GM19468 (cell line): ENCODE results near the gene RNF41.

Experiments
- ATAC-seq: cut with Tn5 transposase; IDR thresholded peaks from one replicate; pipeline ENCODE4 v1.9.1; 2021; ENCODE audit warnings: mild to moderate bottlenecking, moderate library complexity, moderate number of reproducible peaks; ENCODE audit not compliant: unreplicated experiment; ENCODE audit errors: extremely low read depth

RNF41 gene

GRCh38 chr12:56247923-56248322, 26.2 kb upstream of the RNF41 start:
- ATAC-seq, result no peak

GRCh38 chr12:56244494-56244893, 22.8 kb upstream of the RNF41 start:
- no peak for ATAC-seq

GRCh38 chr12:56243731-56244181, 22.0 kb upstream of the RNF41 start:
- no peak for ATAC-seq

GRCh38 chr12:56242986-56243385, 21.3 kb upstream of the RNF41 start:
- no peak for ATAC-seq

GRCh38 chr12:56241424-56242303, 19.9 kb upstream of the RNF41 start:
- no peak for ATAC-seq

GRCh38 chr12:56237552-56237951, 15.8 kb upstream of the RNF41 start:
- no peak for ATAC-seq

- ATAC-seq, result no peak
These were observed 15.3 kb upstream of the RNF41 start for GRCh38 chr12:56236985-56237384.

GRCh38 chr12:56236091-56236490, 14.4 kb upstream of the RNF41 start:
- ATAC-seq, result no peak

GRCh38 chr12:56234746-56235436, 13.2 kb upstream of the RNF41 start:
- no peak for ATAC-seq

GRCh38 chr12:56231184-56231582, 9.5 kb upstream of the RNF41 start:
- no peak for ATAC-seq

GRCh38 chr12:56230432-56231183, 8.9 kb upstream of the RNF41 start:
- ATAC-seq, result no peak

GRCh38 chr12:56229916-56230431, 8.3 kb upstream of the RNF41 start, which contains the start of gene SLC39A5:
SLC39A5 (plus strand) TSS chr12:56230051; CDS start chr12:56231275, 1,224 bp downstream.
- no peak for ATAC-seq

- ATAC-seq, result no peak
These were observed 7.4 kb upstream of the RNF41 start for GRCh38 chr12:56229082-56229481.

GRCh38 chr12:56224954-56225353, 3.2 kb upstream of the RNF41 start:
- no peak for ATAC-seq

- peak; percentile 45 for ATAC-seq
These were observed 2.5 kb upstream of the RNF41 start, which contains the start of gene NABP2 for GRCh38 chr12:56224102-56224701. NABP2 (plus strand) TSS chr12:56224342; CDS start chr12:56224857, 515 bp downstream.

- no peak for ATAC-seq
These were observed 1.9 kb upstream of the RNF41 start for GRCh38 chr12:56223571-56224101.

- ATAC-seq, result no peak
These were observed 791 bp upstream of the RNF41 start for GRCh38 chr12:56222531-56222895.

- no peak for ATAC-seq
These were observed 428 bp downstream of the RNF41 start for GRCh38 chr12:56221232-56221756.

- ATAC-seq, result no peak
These were observed 1.0 kb downstream of the RNF41 start for GRCh38 chr12:56220611-56221231.
